Stimulated activated CD8-positive, alpha-beta memory T cell treated with anti-CD3 and anti-CD28 coated beads, Interleukin-15, amount 100 ng/mL, for 48 hours (primary cell): ENCODE results near the gene USP21.

ENCODE experiments used
- DNase-seq, 2 donors: peaks; one replicate each; pipeline ENCODE4 v3.0.0-alpha.2; 2020; ENCODE audit warnings: low read depth in 2 of 2

The USP21 gene

DNA sequence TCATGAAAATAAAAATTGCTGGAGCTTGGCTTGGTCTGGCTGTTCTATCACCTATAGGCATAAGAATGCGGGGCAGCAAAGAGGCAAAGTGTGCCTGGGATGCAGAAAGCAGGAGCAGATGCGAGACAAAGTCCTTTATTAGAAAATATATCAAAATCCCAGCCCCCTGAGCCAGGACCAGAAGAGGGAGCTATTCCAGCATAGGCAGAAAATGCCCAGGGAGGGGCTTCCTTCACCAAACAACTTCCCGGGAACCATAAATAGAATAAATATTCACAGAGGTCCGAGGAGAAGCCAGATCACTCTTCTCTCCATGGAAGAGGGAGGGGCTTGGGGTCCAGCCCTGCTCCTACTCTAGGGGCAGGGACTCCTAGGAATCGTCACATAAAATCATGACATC is 11.9 kb downstream of the USP21 start:
- no peak for DNase-seq

DNA sequence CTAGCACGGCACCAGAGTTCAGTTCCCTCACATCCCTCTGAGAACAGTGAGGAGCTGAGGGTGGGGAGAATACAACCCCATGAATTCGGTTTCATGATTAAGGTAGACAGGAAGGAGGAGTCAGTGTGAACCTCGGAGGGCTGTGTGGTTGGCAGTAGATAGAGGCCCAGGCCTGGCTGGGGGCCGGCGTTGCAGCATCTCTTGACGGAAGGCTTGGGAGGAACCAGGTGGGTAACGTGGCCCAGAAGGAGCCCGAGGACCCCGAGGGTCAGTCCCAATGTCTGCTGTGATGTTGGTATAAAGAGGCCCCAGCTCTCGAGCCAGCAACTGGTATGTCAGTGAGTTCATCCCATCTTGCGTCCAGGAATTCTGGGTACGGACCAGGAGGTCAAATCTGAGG is 12.4 kb downstream of the USP21 start:
- no peak for DNase-seq

DNA sequence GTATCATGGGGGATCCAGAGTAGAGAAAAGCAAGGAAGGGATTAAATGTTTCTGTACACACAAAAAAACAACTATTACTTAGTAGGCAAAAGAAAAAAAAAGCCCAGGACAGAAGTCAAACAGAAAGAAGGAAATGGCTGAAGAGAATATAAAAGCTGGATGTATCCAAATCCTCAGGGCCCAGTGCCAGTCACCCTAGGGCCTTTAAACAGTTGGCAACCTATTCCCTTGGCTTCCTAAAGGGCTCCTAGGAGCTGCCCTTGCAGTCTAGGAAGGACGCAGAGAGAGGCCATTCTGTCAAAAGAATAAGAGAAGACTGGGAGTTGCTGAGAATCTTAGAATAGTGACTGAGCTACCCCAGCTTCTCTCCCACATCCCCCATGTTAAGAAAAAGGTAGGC is 13.0 kb downstream of the USP21 start:
- no peak for DNase-seq

DNA sequence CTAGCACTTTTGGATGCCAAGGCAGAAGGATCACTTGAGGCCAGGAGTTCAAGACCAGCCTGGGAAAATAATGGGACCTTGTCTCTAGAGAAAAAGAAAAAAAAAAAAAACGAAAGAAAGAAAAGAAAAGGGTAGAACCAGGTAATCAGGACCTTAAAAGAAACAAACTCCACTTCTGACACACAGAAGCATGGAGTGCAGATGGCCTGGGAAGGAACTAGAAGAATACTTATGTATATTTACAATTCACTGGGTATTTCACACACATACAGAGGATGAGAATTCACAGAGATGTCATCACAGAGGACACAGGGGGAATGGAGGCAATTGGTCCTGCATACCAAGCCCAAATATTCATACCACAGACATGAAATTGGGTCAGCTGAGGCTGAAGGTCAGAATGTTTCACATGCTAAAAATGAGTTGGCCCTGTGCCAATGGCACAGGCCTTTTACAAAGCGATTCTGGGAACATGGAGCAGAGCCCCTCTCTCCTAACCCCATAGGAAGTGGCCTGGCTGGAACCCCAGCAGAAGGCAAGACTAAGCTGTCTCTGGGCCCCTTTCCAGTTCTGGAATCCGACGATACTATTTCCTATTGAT is 13.6 kb downstream of the USP21 start:
- DNase-seq: no peak

DNA sequence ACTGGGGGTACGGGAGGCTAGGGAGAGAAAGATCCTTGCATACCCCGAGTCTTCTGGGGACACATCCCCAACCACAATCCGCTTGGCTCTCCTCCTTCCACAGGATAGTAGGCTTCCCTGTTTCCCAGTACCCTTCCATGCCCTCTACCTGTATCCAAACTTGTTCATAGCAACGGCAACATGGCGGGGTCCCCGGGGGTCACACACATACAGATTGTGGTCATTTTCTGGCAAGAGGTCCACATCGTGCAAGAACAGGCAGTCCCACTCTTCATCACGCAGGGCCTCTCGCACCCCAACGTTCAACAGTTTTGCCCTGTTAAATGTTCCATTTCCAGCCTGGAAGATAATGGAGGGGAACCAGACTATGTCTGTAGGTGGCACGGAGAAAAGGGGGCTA is 14.4 kb downstream of the USP21 start:
- DNase-seq: no peak

DNA sequence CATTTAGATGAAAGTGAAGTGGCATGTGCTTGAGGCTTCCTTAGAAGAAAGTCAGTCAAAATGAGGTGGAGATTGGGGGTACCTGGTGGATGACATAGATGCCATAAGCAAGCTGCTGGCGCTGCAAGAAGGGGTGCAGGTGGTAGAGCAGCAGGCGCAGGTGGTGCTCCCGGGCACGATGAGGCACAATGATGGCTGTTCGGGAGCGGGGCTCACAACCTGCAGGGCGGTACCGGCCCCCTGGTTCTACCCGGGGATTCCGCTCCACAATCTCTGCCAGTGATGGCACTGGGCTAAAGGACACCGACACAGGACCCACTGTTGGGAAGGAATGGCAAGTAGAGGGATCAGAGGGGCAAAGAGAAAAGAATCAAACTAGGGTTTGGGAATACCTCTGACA is 15.6 kb downstream of the USP21 start:
- DNase-seq: no peak

DNA sequence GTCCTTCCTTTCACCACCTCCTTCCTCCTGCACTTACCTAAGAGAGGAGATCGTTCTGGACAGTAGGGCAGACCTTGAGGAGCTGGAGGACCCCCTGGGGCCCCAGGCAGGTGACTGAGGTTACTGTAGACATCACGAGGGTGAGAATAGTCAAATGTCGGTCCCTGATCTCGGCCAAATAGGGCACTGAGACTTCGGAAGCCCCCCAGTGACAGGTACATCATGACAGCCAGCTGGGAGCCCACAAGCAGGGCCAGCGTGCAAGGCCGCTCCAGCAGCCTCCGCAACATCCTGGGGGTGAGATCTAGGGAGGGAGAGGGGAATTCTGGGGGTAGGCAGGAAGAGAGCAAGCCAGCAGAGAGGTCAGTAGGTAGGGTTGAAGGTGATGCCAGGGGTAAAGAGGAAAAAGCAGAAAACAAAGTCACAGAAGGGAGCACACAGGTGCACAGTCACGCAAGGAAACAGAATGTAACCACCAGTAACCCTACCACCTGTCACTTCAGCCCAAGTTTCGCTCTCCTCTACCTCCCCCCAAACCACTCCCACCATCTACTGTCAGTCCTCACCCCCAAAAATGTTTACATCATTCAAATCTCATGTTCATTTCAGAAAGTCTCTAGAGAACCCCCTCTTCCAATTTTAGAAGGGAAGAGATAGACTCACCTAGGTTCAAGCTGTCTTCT is 16.6 kb downstream of the USP21 start:
- no peak for DNase-seq

DNA sequence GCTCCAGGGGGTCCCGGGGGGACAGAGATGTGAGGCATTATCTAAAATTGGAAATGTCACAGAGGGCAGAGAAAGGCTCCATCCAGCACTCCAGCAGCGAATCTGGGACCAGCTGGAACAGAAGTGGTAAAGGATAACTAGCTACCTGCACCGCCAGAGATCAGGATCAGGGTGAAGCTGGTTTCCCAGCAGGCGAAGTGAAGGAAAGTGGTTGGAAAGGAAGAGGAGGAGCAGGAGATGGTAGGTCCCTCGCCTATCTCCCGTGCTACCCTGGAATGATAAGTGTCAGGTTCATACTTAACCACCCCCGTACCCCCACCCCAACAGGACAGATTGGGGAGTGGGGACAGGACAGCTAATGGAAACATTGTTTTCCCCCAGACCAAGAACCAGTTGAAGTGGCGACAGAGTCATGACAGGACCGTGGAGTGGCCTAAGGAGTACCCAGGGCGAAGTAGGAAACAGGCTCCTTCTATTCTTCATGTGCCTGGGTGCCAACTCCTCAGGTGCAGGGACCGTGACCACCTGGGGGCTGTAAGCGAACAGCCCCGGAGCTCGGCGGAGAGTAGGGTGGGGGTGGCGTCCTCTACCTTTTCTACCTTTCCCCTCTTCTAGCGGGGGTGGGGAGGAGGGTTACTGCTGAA is 17.3 kb downstream of the USP21 start:
- DNase-seq: no peak

DNA sequence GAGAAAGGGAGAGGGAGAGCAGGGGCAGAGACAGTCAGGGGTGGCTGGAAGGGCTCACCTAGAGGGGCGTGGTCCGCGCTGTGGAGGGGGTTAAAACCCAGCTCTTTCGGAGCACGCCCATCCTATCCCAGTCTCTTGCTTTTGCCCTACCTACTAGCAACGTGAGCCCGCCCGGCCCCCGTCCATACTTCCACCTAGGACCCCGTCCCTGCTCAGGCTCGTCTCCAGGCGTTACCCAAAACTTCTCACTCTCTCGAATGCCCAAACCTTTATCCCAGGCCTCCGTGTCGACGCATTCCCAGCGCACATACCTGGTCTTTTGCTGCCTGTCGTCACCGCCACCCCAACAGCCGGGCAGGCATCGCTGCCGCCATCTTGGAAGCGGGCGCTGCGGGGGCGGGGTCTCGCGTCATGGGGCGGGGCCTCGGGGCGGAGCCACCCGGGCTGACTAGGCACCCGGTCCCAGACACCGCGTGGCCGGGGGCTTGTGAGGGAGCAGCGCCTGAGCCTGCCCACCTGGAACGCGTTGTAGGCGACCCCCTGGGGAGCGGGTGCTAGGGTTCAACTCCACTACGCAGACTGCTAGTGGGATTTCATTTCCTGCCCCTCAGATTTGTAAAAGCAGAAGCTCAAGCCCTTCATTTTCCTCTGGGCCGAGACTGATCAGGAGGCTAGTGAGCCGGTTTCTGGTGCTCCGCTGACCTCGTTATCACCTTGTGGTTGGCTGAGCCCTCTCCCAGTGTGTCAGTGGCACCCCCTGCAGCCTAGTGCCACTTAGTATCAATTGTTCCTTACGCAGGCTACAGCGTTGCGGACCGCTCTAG is 18.0 kb downstream of the USP21 start, which contains the start of gene B4GALT3:
Gene B4GALT3 (minus strand): TSS at position 396 of the 824 bp plus-strand sequence. CDS start 1,447 bp downstream, outside the sequence.
- DNase-seq: peak; percentile 90 to 91

DNA sequence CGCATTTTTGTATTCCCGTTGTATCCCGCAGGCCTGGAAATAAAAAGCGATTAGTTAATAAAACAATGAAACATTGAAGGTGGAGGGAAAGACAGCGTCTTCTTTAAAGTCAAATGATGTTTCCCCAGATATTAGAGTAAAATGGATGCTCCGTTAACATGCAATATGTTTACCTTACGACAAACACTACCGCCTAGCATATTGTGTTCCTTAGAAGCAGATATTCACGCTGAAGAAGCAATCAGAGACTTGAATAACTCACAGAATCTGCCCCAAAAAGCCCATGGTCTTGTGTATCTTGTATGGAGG is 18.6 kb downstream of the USP21 start:
- DNase-seq: no peak

DNA sequence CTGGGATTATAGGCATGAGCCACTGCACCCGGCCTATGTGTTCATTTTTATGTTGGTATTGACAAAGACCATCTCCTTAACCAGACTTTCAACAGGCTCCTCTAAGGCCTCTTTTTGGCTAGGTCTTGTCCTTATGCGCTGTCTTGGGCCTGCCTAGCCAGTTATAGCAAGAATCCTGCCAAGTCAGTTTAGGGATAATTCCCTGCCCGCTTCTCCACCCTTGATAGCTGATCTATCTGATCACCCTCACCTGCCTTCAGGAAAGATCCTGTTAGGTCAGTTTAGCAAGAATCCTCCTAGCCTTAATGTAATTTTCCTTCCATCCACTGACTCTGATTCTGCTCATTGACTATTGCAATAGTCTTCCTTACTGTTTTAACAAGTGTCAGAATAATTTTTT is 20.4 kb downstream of the USP21 start:
- no peak for DNase-seq

DNA sequence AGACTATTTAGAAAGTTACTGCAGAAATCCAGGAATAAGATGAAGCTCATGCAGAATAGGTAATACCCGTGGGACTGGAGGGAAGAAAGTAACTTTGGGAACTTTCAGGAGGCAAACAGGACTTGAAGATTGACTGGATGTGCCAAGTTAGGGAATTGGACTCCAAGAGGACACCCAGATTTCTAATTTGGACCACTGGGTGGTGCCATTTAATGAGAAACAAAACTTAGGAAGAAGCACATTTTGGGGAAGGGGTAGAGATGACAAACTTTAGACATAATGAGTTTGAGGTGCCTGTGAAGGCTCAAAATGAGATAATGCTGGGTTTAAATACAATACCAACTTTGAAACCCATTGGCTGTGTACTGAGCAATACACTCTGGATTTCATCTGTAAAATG is 21.3 kb downstream of the USP21 start:
- no peak for DNase-seq

DNA sequence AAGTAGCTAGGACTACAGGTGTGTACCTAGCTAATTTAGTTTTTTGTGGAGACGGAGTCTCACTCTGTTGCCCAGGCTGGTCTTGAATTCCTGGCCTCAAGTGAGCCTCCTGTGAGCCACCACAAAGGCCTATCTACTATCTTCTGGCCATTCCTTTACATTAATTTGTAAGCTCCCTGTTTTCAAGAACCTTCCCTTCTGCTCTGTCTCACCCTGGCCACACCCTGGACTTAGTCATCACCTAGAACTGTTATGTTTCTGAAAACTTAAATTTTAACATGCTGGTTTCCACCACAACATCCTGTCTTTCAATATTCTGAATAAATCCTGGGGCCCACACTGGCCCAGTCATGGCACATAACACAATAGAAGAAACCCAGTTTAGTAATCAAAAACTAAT is 22.9 kb downstream of the USP21 start:
- DNase-seq: peak in 1 of 2 donors; percentile 48

DNA sequence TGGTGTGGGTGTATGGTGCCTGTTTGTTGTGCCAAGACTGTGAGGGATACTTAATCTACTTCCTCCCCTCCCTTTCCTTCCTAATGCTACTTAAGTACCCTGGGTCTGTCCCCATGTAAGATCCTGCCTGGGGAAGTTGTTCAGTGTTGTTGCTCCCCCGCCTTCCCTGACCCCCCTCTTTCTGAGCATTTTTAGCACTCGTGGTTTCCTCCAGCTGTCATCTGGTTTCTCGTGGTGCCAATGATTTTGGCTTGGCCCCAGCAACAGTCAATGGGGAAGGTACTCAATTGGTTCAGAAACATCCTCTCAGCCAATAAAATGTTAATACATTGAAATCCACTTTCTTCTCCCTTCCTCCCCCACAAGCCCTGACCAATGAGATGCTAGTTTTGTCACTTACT is 26.0 kb downstream of the USP21 start:
- DNase-seq: peak; percentile 48 to 56

DNA sequence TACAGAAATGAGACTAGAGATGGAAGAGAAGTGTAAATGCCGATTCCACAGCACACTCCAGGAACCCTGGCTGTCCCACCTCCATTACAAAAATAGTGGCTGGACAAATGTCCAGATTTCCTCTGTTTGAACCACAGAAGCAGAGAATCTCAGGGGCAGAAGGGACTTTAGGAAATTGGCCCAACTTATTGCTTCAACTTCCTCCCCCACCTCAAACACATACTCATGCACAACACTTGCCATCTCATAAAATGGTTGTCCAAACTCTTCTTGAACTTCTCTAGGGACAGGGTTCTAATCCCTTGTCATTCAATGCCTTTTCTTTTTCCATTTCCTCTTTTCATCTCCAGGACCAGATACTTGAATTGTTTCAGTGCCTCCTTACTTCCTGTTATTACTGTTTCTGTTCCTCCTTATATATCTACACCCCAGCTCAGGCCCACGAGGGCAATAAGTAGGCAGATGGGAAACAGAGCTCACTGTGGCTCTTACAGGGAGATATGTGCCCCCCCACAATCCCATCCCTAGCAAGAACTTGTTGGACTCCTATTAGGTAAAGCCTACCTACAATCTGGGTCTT is 26.5 kb downstream of the USP21 start:
- no peak for DNase-seq

DNA sequence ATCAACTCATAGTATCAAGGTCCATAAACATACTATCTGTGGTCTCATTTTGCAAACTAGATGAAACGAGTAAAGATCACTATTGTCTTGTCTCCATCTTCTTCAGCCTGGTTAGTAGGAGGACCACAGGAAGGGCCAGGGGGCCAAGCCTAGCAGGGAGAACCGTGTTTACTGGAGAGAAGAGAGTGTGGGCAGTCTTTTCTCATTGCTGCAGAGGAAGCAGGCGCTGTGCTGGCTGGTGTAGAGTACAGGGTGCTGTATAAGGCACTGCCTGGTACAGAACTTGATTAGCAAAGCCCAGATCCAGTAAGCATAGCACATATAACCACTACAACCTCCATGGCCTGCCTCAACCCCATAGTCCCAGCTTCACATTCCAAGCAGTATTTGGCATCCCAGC is 28.0 kb downstream of the USP21 start:
- no peak for DNase-seq

DNA sequence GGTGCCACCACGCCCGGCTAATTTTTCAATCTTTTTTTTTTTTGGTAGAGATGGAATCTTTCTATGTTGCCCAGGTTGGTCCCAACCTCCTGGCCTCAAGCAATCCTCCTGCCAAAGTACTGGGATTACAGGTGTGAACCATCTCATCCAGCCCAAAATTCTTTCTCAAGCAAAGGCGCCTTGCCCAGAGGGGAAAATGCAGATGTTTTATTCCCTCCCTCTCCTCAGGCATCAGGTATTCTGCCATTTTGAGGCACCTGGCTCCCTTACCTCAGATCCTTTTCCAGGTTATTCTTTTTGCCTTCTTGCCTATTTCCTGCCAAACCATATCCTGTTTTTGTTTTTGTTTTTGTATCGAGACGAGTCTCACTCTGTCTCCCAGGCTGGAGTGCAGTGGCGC is 29.1 kb downstream of the USP21 start:
- DNase-seq: no peak

DNA sequence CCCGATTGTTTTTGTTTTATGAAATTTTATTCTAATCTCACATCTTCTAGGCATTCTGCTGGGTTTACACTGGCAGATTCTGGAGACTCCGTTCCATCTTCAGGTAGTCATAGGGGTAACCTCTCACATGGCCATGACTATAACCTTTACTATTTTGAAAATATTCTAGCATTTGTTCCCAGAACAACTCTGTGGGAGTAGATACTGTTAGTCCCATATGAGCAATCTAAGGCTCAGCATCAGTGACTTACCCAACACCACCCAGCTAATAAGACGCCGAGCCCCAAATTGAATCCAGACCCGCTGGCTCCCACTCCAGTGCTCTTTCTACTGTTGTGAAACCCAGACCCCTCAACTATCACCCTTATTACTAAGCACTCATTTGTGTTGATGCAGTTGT is 29.7 kb downstream of the USP21 start:
- DNase-seq: no peak

DNA sequence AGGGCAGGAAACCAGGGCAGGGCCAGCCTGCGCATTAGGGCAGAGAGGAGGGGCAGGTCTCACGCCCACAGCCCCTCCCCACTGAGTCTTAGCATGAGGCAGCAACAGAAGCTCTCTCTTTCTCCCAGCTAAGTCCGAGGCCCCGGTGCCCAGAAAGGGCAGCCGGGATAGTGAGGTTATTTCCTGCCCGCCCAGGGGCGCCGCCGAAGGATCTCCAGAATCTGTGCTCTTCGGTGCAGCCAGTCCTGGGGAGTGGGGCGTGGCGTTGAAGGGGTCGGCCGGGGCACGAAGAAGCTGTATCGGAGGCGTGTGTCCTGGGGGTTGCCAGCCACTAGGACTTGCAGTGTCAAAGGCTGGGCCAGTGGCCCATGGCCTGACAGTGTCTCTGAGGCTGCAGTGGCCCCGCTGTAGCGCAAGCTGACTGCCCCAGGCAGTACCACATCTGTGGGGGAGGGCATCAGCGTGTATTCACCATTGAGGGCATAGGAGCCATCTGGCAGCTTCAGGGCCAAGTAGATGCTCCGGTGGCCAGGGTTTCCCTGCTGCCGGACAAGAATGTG is 31.7 kb downstream of the USP21 start:
- DNase-seq: no peak

DNA sequence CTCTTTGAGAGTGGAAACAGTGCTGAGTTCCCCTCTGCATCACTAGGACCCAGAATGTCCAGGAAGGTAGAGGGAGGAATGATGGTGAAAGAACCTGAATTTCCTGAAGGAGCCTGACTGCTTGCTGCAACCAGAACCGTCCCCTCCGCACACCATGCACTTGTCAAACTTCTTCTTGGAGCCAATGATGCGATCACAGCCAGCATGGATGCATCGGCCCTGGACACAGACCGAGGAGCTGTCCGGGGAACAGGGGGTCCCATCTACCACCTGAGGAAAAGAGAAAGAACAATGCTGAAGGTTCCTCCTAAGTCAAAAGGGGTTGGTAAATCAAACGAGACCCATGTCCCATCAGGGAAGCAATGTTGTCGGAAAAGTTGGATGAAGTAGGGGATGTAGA is 32.7 kb downstream of the USP21 start:
- DNase-seq: no peak

DNA sequence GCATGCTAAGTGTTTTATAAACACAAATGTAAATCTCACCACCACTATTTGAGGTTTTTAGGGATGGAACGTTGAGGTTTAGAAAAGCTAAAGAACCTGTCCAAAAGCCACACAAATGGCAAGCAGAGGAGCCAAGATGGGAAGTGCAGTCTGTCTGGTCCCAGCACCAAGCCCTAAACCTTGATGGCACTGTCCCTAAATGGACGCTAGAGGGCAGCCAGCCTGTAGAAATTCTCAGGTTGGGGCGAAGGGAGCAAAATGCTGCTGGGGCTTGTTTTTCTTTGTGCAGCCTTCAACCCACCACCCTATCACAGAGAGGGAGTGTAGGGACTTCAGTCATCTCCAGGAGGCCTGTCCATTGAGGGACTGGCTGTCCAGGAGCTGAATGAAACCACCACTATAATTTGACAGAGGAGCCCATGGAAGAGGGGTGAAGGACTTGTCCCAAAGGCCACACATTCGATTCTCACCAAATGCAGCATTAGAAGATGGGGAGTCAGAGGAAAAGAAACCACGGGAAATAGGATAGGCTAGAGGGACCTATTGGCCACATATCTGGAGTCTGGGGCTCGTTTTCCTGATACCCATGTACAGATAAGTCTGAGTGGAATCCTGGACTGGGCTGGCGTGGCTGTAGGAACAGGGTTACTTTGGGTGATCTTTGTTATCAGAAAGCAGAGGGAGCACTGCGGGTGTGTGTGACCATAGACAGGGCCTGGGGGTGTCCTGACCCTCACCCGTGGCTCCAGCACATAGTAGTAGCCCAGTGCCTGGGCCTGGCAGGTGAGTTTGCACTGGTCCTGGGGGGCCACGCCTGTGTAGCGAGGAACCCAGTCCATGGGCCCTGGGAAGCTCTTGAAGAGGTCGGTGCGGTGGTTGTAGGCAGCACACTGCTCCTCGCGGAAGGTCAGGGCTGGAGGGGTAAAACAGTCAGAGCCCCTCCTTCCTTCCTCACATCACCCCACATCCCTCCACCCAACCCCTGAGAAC is 33.5 kb downstream of the USP21 start:
- peak in 1 of 2 donors; percentile 39 for DNase-seq
